Breast epithelium (tissue), 3 donors: Measurements from ENCODE around the gene JKAMP.

Source experiments
- CTCF ChIP-seq, 3 donors: fragments of 450-650 bp; IDR thresholded peaks; one replicate each; pipeline ENCODE4 v1.5.1; 2016 to 2017; ENCODE audit warnings: antibody characterized with exemption in 3 of 3, mild to moderate bottlenecking in 3 of 3, moderate library complexity in 3 of 3
- POLR2A ChIP-seq: fragments of 450-650 bp; IDR thresholded peaks from one replicate; pipeline ENCODE4 v1.6.1; 2016; ENCODE audit warnings: antibody characterized with exemption, mild to moderate bottlenecking, moderate library complexity

- TF ChIP-seq CTCF (IDR thresholded peaks at IDR 0.05) (no peak), POLR2A (no peak)
Observed at GRCh38 chr14:59483363-59483762, 954 bp upstream of the JKAMP start.
